Liver (tissue), 9 donors: ENCODE measurements around the gene TRIM8. TPM values are rescaled to one million over a fixed set of nuclear protein-coding genes. Genes with fewer than 3 reads are reported as not detected.

Source experiments
- DNase-seq: peaks from one replicate; pipeline ENCODE4 v3.0.0-alpha.2; 2017; ENCODE audit warnings: low spot score
- H3K27ac ChIP-seq, 2 donors: one replicate each; pipeline ENCODE4 v1.7.0; 2013; ENCODE audit warnings: inconsistent platforms in 2 of 2, low read length in 2 of 2, control low read depth in 1 of 2, low read depth in 1 of 2, mild to moderate bottlenecking in 1 of 2
- H3K27me3 ChIP-seq, 4 donors: one replicate each; pipeline versions ENCODE4 v1.6.1 to v1.7.0; 2013; ENCODE audit warnings: low read length in 3 of 4, inconsistent platforms in 1 of 4, mild to moderate bottlenecking in 1 of 4, moderate library complexity in 1 of 4; ENCODE audit not compliant: control insufficient read depth in 4 of 4, insufficient read depth in 4 of 4
- H3K36me3 ChIP-seq, 4 donors: one replicate each; pipeline versions ENCODE4 v1.6.1 to v1.7.0; 2013; ENCODE audit warnings: low read length in 3 of 4, mild to moderate bottlenecking in 3 of 4, low read depth in 1 of 4, moderate library complexity in 1 of 4; ENCODE audit not compliant: control insufficient read depth in 4 of 4, insufficient read depth in 3 of 4
- H3K4me1 ChIP-seq, 4 donors: one replicate each; pipeline versions ENCODE4 v1.6.1 to v1.7.0; 2013; ENCODE audit warnings: low read length in 3 of 4, mild to moderate bottlenecking in 3 of 4, moderate library complexity in 1 of 4; ENCODE audit not compliant: control insufficient read depth in 4 of 4, insufficient read depth in 4 of 4
- H3K4me3 ChIP-seq, 3 donors: one replicate each; pipeline versions ENCODE4 v1.6.1 to v1.7.0; 2013; ENCODE audit warnings: low read length in 3 of 3, control low read depth in 1 of 3, low read depth in 1 of 3, mild to moderate bottlenecking in 1 of 3
- H3K9ac ChIP-seq, 2 donors: one replicate each; pipeline ENCODE4 v1.7.0; 2013; ENCODE audit warnings: low read length in 2 of 2, mild to moderate bottlenecking in 2 of 2, moderate library complexity in 2 of 2, control low read depth in 1 of 2, low read depth in 1 of 2
- H3K9me3 ChIP-seq, 4 donors: one replicate each; pipeline versions ENCODE4 v1.6.1 to v1.7.0; 2013; ENCODE audit warnings: low read length in 3 of 4; ENCODE audit not compliant: control insufficient read depth in 4 of 4
- EGR1 ChIP-seq, 2 donors: IDR thresholded peaks; 2 replicates each; pipeline ENCODE4 v1.6.1; 2016 to 2018; ENCODE audit warnings: antibody characterized with exemption in 2 of 2, low read depth in 2 of 2
- FOXA1 ChIP-seq: IDR thresholded peaks from 2 replicates; pipeline ENCODE4 v1.6.1; 2016; ENCODE audit warnings: antibody characterized with exemption
- FOXA2 ChIP-seq: IDR thresholded peaks from 2 replicates; pipeline ENCODE4 v1.6.1; 2016; ENCODE audit warnings: antibody characterized with exemption
- GABPA ChIP-seq, 2 donors: IDR thresholded peaks in 1 of 2; conservative IDR thresholded peaks in 1 of 2; 2 replicates each; pipeline ENCODE4 v1.6.1; 2016; ENCODE audit warnings: antibody characterized with exemption in 2 of 2, mild to moderate bottlenecking in 1 of 2, moderate library complexity in 1 of 2
- HNF4A ChIP-seq, 2 donors: conservative IDR thresholded peaks; 2 replicates each; pipeline ENCODE4 v1.6.1; 2016; ENCODE audit warnings: antibody characterized with exemption in 2 of 2, mild to moderate bottlenecking in 2 of 2
- HNF4G ChIP-seq: IDR thresholded peaks from 2 replicates; pipeline ENCODE4 v1.6.1; 2016; ENCODE audit warnings: antibody characterized with exemption
- JUND ChIP-seq, 2 donors: IDR thresholded peaks; 2 replicates each; pipeline ENCODE4 v1.6.1; 2016; ENCODE audit warnings: antibody characterized with exemption in 2 of 2
- NR2F2 ChIP-seq: IDR thresholded peaks from 2 replicates; pipeline ENCODE4 v1.6.1; 2016; ENCODE audit warnings: antibody characterized with exemption
- RAD21 ChIP-seq, 2 donors: IDR thresholded peaks; 2 replicates each; pipeline ENCODE4 v1.6.1; 2016; ENCODE audit warnings: antibody characterized with exemption in 2 of 2, mild to moderate bottlenecking in 2 of 2
- RXRA ChIP-seq, 2 donors: IDR thresholded peaks; 2 replicates each; pipeline ENCODE4 v1.6.1; 2017 to 2018; ENCODE audit warnings: antibody characterized with exemption in 2 of 2, mild to moderate bottlenecking in 1 of 2
- SP1 ChIP-seq: IDR thresholded peaks from 2 replicates; pipeline ENCODE4 v1.6.1; 2018; ENCODE audit warnings: antibody characterized with exemption, mild to moderate bottlenecking
- TAF1 ChIP-seq: conservative IDR thresholded peaks from 2 replicates; pipeline ENCODE4 v1.6.1; 2016; ENCODE audit warnings: antibody characterized with exemption, mild to moderate bottlenecking
- YY1 ChIP-seq: IDR thresholded peaks from 2 replicates; pipeline ENCODE4 v1.6.1; 2016; ENCODE audit warnings: antibody characterized with exemption, mild to moderate bottlenecking
- WGBS: extraction: QIAGEN DNeasy Blood & Tissue Kit; methylation state at CpG from one replicate; pipeline ENCODE4 v1.1.7; 2013; 5-methylcytosine and 5-hydroxymethylcytosine counted together
- polyA plus RNA-seq, 2 donors: library from polyadenylated mRNA; stranded (reverse) in 1 of 2; unstranded in 1 of 2; fragments of 200-250 nt in 1 of 2; fragments of >200 nt in 1 of 2; fragmentation: Nextera tagmentation in 1 of 2; extraction: Ambion mirVana in 1 of 2; gene quantifications; one replicate each; pipeline versions ENCODE4 v1.2.1 to v1.2.3, GENCODE V29; 2013 to 2015
- total RNA-seq, 2 donors: library from RNA; depleted of rRNA; stranded (reverse); fragments of >200 nt; gene quantifications; one replicate each; pipeline ENCODE4 v1.2.3, GENCODE V29; 2014
- TF ChIP-seq, protein P1 (sequence below): IDR thresholded peaks from 2 replicates; pipeline ENCODE4 v1.6.1; 2016; ENCODE audit warnings: antibody characterized with exemption
- TF ChIP-seq, protein P2 (sequence below): fragments of 150-350 bp; IDR thresholded peaks from 2 replicates; pipeline ENCODE4 v1.5.1; 2017; ENCODE audit warnings: improper control_type of control experiment, low read depth, low read length; ENCODE audit not compliant: missing input control
- TF ChIP-seq, protein P3 (sequence below): IDR thresholded peaks from 2 replicates; pipeline ENCODE4 v1.6.1; 2016; ENCODE audit warnings: antibody characterized with exemption
- TF ChIP-seq, protein P4 (sequence below): IDR thresholded peaks from 2 replicates; pipeline ENCODE4 v1.6.1; 2016; ENCODE audit warnings: antibody characterized with exemption
- TF ChIP-seq, protein P5 (sequence below): IDR thresholded peaks from 2 replicates; pipeline ENCODE4 v1.6.1; 2016; ENCODE audit warnings: antibody characterized with exemption, mild to moderate bottlenecking
- donor health status: healthy.
- donor health status: healthy.
- donor health status: healthy.
- donor health status: healthy.
- donor health status: healthy.

Gene TRIM8
- total and polyA plus RNA-seq, 4 donors, result 15.8 to 45.3 (median 30.6) TPM

DNA sequence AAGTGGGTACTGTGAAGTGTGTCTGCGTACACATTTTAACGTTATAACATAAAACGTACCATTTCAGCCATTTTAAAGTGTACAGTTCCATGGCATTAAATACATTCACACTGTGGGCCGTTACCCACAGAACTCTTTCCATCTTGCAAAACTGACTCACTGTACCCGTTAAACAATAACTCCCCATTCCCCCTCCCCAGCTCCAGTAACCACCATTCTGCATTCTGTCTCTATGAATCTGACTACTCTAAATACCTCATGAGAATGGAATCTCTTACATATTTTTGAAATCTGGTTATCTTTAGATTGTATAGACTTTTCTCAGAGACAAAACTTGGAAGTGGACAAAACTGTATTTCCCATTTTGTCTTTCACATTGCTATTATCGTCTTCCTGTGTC is 60.6 kb downstream of the TRIM8 start:
- WGBS, result 92% methylated on average over 6 of the region's 6 CpGs
- no peak overlapping the region for H3K27ac ChIP-seq
- H3K27me3 ChIP-seq, result no peaks in the 10 kb centered on the region
- H3K9me3 ChIP-seq, result no peaks in the 10 kb centered on the region
- TF ChIP-seq SP1, result no peak
- TF ChIP-seq, protein P1, sequence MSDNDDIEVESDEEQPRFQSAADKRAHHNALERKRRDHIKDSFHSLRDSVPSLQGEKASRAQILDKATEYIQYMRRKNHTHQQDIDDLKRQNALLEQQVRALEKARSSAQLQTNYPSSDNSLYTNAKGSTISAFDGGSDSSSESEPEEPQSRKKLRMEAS, result no peak
- no peak for TF ChIP-seq FOXA2
- TF ChIP-seq JUND (IDR thresholded peaks at IDR 0.05), result no peak
- TF ChIP-seq RAD21 (IDR thresholded peaks at IDR 0.05), result no peak
- TF ChIP-seq HNF4A (conservative IDR thresholded peaks at IDR 0.05), result no peak
- no peak for TF ChIP-seq FOXA1
- no peak for TF ChIP-seq HNF4G
- no peak for TF ChIP-seq TAF1
- TF ChIP-seq EGR1 (IDR thresholded peaks at IDR 0.05; ENCODE audit: low read depth in 2 of 2), result no peak
- TF ChIP-seq, protein P2, sequence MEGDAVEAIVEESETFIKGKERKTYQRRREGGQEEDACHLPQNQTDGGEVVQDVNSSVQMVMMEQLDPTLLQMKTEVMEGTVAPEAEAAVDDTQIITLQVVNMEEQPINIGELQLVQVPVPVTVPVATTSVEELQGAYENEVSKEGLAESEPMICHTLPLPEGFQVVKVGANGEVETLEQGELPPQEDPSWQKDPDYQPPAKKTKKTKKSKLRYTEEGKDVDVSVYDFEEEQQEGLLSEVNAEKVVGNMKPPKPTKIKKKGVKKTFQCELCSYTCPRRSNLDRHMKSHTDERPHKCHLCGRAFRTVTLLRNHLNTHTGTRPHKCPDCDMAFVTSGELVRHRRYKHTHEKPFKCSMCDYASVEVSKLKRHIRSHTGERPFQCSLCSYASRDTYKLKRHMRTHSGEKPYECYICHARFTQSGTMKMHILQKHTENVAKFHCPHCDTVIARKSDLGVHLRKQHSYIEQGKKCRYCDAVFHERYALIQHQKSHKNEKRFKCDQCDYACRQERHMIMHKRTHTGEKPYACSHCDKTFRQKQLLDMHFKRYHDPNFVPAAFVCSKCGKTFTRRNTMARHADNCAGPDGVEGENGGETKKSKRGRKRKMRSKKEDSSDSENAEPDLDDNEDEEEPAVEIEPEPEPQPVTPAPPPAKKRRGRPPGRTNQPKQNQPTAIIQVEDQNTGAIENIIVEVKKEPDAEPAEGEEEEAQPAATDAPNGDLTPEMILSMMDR, result no peak
- TF ChIP-seq, protein P3, sequence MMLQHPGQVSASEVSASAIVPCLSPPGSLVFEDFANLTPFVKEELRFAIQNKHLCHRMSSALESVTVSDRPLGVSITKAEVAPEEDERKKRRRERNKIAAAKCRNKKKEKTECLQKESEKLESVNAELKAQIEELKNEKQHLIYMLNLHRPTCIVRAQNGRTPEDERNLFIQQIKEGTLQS, result no peak
- TF ChIP-seq, protein P4, sequence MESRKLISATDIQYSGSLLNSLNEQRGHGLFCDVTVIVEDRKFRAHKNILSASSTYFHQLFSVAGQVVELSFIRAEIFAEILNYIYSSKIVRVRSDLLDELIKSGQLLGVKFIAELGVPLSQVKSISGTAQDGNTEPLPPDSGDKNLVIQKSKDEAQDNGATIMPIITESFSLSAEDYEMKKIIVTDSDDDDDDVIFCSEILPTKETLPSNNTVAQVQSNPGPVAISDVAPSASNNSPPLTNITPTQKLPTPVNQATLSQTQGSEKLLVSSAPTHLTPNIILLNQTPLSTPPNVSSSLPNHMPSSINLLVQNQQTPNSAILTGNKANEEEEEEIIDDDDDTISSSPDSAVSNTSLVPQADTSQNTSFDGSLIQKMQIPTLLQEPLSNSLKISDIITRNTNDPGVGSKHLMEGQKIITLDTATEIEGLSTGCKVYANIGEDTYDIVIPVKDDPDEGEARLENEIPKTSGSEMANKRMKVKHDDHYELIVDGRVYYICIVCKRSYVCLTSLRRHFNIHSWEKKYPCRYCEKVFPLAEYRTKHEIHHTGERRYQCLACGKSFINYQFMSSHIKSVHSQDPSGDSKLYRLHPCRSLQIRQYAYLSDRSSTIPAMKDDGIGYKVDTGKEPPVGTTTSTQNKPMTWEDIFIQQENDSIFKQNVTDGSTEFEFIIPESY, result no peak
- no peak for TF ChIP-seq RXRA (IDR thresholded peaks at IDR 0.05)
- no peak for TF ChIP-seq NR2F2
- TF ChIP-seq, protein P5, sequence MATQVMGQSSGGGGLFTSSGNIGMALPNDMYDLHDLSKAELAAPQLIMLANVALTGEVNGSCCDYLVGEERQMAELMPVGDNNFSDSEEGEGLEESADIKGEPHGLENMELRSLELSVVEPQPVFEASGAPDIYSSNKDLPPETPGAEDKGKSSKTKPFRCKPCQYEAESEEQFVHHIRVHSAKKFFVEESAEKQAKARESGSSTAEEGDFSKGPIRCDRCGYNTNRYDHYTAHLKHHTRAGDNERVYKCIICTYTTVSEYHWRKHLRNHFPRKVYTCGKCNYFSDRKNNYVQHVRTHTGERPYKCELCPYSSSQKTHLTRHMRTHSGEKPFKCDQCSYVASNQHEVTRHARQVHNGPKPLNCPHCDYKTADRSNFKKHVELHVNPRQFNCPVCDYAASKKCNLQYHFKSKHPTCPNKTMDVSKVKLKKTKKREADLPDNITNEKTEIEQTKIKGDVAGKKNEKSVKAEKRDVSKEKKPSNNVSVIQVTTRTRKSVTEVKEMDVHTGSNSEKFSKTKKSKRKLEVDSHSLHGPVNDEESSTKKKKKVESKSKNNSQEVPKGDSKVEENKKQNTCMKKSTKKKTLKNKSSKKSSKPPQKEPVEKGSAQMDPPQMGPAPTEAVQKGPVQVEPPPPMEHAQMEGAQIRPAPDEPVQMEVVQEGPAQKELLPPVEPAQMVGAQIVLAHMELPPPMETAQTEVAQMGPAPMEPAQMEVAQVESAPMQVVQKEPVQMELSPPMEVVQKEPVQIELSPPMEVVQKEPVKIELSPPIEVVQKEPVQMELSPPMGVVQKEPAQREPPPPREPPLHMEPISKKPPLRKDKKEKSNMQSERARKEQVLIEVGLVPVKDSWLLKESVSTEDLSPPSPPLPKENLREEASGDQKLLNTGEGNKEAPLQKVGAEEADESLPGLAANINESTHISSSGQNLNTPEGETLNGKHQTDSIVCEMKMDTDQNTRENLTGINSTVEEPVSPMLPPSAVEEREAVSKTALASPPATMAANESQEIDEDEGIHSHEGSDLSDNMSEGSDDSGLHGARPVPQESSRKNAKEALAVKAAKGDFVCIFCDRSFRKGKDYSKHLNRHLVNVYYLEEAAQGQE, result no peak
- TF ChIP-seq GABPA (IDR thresholded peaks at IDR 0.05 in 1 of 2, conservative IDR thresholded peaks at IDR 0.05 in 1 of 2), result no peak
- TF ChIP-seq YY1, result no peak
- H3K9ac ChIP-seq, result no peak overlapping the region
- no peaks in the 10 kb centered on the region for H3K36me3 ChIP-seq
- H3K4me3 ChIP-seq, result no peak overlapping the region
- DNase-seq, result no peak
- H3K4me1 ChIP-seq, result no peaks in the 10 kb centered on the region
